HG02798 (cell line): Measurements from ENCODE around the gene CALY.

Experiments used
- ATAC-seq: cut with Tn5 transposase; IDR thresholded peaks from one replicate; pipeline ENCODE4 v1.9.1; 2021; ENCODE audit warnings: mild to moderate bottlenecking; ENCODE audit not compliant: unreplicated experiment, poor library complexity

The CALY gene

GRCh38 chr10:133353202-133353959 is 16.7 kb upstream of the CALY start:
- no peak for ATAC-seq

- ATAC-seq = no peak
Observed at GRCh38 chr10:133351408-133352318, 15.0 kb upstream of the CALY start.

- no peak for ATAC-seq
Observed at GRCh38 chr10:133350950-133351329, 14.2 kb upstream of the CALY start.

DNA sequence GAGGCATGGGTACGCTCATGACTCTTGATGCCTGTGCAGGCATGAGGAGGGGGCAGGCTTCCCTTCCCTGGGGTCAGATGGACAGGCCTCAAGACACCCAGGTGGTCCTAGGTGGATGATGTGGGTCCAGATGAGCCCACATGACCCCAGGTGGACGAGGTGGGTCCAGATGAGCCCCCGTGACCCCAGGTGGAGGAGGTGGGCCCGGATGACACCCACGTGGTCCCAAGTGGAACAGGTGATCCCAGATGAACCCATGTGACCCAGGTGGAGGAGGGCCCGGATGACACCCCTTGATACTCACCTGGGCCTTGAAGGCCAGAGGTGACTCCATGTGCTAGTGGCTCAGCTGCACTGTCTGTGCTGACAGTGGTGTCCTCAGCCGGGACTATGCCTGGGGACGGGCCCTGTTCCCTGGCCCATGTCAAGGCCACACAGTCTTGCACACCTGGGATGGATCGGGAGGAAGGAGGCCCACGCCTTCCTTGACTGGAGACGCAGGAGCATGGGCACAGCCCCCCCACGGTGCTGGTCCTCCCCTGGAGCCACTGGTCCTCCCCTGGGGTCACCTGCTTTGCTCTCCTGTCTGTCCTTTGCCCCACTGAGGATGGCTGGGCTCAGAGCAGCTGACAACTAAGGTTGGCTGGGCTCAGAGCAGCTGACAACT is 13.7 kb upstream of the CALY start:
- no peak for ATAC-seq

GRCh38 chr10:133349577-133350011 is 12.9 kb upstream of the CALY start:
- ATAC-seq = no peak

DNA sequence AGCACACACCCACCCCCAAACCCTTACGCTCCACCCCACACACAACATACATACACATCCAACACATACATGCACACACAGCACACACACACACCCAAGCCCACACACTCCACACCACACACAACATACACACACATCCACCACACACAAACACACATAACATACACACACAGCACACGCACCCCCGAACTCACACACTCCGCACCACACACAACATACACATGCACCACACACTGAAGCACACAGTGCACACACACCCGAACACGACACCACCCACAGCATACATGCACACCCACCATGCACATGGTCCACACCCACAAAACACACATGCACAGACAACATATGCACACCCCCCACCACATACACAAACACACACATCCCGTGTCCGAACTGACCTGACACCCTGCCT is 12.5 kb upstream of the CALY start:
- ATAC-seq = no peak

- ATAC-seq = no peak
Observed at GRCh38 chr10:133347710-133348517, 11.2 kb upstream of the CALY start.

DNA sequence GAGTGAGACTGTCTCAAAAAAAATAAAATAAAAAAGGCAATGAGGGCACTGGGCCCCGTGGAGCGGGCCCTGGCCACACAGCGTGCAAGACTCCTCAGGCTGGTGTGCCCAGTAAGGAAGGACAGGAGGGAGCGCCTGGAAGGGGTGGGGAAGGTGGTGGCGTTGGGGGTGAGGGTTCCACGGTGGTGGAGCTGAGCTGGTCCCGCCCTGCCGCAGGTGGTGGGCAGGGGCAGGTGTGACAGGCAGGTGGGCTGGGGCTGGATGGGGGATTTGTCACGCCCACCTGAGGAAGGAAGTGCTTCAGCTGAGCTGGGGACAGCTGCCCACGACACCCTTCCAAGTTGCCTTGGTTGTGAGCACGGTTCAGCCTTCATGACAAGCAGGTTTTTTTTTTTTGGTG is 9.7 kb upstream of the CALY start:
- no peak for ATAC-seq

- no peak for ATAC-seq
Observed at GRCh38 chr10:133344236-133344635, 7.5 kb upstream of the CALY start.

DNA sequence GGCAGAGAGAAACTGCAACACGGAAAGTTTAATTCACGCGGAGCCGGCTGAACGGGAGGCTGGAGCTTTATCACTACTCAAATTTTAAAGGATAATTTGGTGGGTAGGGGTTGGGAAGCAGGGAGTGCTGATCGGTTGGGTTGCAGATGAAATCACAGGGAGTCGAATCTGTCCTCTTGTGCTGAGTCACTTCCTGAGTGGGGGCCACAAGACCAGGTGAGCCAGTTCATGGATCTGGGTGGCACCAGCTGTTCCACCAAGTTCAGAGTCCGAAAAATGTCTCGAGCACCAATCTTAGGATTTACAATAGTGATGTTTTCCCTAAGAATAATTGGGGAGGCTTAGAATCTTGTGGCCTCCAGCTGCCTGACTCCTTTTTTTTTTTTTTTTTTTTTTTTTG is 6.9 kb upstream of the CALY start:
- no peak for ATAC-seq

GRCh38 chr10:133342942-133343341 is 6.2 kb upstream of the CALY start:
- ATAC-seq = no peak

DNA sequence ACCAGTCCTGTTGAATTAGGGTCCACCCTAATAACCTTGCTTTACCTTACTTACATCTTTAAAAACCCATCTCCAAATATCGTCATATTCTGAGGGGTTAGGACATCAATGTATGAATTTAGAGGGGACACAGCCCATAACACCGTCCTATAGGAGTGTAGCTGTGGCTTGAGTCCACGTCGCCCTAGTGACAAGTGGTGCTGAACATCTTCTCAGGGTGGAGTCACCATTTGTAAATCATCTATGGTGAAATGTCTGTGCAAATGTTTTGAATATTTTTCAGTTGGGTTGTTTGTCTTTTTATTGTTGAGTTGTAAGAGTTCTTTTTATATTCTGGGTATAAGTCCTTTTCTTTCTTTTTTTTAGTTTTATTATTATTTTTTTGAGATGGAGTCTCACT is 5.3 kb upstream of the CALY start:
- ATAC-seq = no peak

DNA sequence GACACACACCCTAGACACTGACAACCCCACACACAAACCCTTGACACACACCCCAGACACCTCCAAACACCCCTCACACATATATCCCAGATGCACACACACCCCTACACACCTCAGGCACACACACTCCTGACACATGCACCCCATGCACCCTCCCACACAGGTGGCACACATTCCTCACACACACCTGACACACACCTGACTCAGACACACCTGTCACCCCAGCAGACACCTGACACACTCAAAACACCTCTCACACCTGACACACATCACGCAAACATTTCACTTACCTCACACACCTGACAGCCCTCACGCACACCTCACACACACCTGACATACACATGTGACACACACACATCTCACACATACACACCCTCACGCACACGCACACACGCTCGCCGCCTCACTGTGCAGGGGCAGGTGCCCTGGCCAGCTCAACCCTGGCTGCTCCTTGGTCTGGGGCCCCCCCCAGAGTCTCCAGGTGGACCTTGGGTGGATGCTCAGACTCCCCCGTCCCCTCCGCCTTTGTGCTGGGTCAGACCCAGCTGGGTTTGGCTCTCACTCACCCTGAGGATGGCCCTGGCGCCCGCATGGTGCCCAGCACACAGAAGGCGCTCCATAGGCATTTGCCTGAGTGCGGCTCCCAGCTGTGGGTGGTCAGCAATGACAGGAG is 3.1 kb upstream of the CALY start:
- ATAC-seq = no peak

GRCh38 chr10:133338080-133339071 is 1.7 kb upstream of the CALY start:
- ATAC-seq = no peak

DNA sequence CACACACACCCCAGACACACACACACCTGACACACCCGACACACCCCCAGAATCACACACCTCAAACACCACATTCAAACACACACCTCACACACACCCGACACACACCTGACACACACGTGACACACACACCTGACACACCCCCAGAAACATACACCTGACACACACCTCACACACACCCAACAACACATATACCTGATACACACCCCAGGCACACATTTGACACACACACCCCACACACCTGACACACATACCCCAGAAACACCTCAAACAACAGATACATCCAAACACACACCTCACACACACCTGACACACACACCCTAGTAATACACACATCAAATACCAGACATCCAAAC is 652 bp upstream of the CALY start:
- ATAC-seq = no peak

DNA sequence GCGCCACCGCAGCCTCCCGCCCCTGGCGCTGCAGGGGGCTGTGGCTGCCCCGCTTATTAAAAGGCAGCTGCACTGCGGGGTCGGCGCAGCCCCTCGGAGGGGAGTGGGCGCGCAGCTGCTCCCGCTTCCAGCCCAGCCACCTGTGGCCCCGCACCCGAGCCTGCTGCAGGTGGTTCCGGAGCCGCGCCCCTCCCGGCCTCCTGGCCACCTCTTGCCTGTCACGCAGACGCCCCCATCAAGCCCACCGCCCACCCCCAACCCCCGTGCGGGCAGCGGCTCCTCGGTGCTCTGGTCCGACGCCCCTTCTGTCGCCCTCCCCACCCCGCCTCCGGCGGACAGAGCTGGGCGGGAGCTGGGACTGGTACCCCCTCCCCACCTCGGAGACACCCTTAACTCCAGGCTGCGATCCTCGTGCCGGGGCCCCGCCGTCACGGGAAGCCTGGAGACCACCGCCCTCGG is 549 bp downstream of the CALY start:
- ATAC-seq = no peak

DNA sequence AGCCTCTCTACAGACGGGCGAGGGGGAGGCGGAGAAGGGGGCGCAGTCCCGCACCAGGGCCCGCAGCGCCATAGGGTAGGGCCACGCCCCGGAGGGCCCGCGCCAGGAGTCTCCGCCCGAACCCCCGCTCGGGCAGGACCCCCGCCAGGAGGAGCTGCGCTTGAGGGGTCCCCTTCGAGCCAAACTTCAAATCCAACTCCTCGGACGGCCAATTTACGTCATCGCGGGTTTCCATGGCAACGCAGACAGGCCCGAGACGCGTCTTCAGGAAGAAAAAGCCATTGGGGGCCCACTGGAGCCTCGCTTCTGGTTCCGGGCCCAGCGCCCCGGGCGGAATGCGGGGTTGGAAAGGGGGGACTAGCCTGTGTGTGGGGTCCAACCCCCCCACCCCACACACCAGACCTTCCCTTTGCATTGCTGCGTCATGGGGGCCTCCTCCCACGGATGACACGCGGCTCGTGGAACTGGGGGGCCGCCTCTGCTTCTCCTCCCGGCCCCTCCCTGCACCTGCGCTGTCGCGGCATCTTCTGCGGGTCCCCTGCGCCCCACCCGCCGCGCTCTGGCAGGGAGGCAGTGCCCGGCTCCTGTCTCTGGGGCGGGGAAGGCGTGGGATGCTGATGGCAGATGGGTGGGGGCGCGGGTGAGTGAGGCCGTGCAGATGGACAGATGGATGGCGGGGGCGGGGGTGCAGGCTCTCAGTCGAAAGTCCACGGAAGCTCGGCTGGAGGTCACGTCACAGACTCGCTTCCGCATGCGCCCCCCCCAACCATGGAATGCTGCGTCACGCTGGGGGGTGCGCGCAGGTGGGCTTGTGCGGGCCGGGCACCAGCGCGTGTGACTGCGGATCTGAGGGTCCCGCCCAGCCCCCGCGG is 1.2 kb downstream of the CALY start:
- peak; percentile 33 for ATAC-seq
